T-helper 22 cell (primary cell): ENCODE measurements around the gene RFPL4A.
"Not testable (repeated sequence)": the region's sequence is repeated elsewhere in the genome, so short reads cannot be mapped to it uniquely, and the experiment has no call there.

Experiments used
- DNase-seq: peaks from one replicate; pipeline ENCODE4 v3.0.0-alpha.2; 2020; ENCODE audit warnings: low read depth

RFPL4A gene

DNA sequence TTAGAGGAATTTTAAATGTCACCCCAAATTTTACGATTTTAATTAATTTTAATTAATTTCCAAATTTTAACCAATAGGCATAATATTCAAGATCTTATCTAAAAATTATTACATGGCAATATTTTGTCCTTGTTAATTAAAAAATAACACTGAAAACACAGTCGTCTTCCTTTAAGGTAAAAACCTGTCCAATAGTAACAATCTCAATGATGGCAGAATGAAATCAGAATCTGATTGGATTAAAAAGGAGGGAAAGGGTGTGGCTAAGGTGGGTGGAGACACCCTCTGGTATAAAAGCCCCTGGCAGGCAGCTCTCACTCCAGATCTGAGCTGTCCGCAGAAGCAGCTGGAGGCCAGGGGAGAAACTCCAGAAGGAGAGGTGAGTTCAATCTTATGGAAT, at the start of gene RFPL4A:
TSS of gene RFPL4A (plus strand) at position 301 of the 400 bp plus-strand sequence. CDS start 2,704 bp downstream, outside the sequence.
- DNase-seq, result not testable (repeated sequence)

GRCh38 chr19:55711719-55712118, 47.2 kb upstream of the RFPL4A start:
- no peak for DNase-seq

DNA sequence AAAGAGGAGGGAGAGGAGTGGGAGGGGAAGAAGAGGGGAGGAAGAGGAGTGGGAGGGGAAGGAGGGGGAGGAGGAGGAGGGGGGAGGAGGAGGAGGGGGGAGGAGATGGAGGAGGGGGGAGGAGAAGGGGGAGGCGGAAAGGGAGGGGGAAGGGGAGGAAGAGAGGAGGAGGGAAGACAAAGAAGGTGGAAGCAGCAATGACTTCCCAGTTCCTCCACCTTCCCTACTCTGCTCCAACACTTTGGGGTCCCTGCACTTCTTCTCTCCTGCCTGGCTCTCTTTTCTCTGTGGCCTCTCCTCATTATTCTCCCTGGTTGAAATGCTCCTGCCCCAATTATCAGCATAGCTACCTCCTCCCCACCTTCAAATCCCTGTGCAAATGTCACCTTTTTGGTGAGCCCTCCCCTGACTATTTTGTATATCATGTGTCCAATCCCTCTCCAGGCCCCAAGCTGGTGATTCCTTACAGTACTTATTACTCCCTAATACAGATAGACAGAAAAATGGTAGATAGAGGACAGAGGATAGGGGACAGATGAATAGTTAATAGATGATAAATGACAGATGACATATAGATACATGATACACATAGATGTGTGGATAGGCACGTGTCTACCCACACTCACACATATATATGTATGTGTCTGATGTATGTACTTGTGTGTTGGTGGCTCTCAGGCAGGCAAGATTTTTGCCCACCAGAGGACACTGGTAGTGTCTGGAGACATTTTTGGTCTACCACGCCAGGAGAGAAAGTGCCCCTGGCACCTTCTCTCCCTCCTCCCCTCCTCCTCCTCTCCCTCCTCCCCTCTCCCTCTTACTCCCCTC, 45.9 kb upstream of the RFPL4A start:
- DNase-seq, result no peak

DNA sequence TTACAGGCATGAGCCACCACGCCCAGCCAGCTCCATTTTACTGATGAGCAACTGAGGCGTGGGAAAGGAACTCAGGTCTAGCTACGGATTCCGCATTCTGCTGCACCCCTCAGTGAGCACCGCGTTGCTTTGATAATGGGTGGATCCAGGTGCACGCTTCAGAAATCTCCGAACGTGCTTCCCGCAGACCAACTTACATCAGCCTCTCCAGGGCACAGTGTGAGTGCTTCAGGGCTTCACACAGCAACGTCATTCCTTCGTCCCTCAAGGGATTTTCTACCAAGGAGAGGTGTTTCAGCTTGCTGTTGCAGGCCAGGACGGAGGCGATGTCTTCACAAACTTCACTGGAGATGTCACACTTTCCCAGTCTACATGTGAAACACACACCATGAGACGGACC, 42.4 kb upstream of the RFPL4A start:
- DNase-seq, result no peak

DNA sequence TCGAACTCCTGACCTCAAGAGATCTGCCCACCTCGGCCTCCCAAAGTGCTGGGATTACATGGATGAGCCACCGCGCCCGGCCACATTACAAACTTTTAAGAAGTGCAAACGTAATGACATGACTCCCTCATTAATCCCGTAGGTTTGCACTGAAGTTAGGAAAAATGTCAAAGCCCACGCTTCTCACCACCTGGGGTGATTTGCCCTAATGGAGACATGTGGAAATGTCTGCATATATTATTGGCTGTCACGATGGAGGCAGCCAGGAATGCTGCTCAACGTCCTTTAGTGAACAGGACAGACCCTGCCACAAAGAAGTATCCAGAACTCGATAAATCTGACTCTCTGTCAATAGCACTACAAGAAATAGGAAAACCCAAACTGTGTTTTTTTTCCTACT, 41.6 kb upstream of the RFPL4A start:
- no peak for DNase-seq

- DNase-seq, result not testable (repeated sequence)
Measured at GRCh38 chr19:55717879-55718711, 40.8 kb upstream of the RFPL4A start.

GRCh38 chr19:55720214-55720746, 38.6 kb upstream of the RFPL4A start:
- DNase-seq, result no peak

DNA sequence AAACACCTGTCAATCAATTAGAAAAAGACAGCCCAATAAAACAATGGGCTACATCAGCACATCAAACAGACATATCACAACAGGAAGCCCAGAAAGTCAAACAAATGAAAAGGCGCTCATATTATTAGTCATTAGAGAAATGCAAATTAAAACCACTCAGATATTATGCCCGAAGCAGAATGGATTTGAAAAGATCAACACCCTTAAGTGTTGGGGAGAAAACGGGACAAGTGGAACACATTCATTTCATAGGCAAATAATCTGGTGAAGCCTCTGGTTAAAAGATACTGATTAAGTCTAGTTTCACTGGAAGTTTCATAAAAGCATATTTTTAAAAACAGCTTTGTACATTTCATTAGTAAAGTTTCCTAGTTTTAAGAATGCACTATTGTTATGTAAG, 38.1 kb upstream of the RFPL4A start:
- no peak for DNase-seq

DNA sequence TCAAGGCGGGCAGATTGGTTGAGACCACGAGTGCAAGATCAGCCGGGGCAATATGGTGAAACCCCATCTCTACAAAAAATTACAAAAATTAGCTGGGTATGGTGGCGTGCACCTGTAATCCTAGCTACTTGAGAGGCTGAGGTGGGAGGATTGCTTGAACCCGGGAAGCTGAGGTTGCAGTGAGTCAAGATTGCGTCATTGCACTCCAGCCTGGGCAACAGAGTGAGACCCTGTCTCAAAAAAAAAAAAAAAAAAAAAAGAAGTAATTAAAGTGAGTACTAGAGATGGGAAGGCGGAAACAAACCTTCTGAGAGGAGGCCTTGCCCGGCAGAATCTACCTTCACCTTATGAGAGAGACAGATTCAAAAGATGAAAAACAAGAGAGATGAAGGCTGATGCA, 35.4 kb upstream of the RFPL4A start:
- no peak for DNase-seq

- not testable (repeated sequence) for DNase-seq
Measured at GRCh38 chr19:55730378-55730777, 28.5 kb upstream of the RFPL4A start.

GRCh38 chr19:55738302-55738701, 20.6 kb upstream of the RFPL4A start, which contains the start of gene NLRP9:
NLRP9 (minus strand) TSS chr19:55738402; CDS start chr19:55738374, 28 bp downstream.
- DNase-seq, result no peak

- DNase-seq, result no peak
Measured at GRCh38 chr19:55750715-55751114, 8.2 kb upstream of the RFPL4A start.

GRCh38 chr19:55753401-55753800, 5.5 kb upstream of the RFPL4A start:
- DNase-seq, result no peak

DNA sequence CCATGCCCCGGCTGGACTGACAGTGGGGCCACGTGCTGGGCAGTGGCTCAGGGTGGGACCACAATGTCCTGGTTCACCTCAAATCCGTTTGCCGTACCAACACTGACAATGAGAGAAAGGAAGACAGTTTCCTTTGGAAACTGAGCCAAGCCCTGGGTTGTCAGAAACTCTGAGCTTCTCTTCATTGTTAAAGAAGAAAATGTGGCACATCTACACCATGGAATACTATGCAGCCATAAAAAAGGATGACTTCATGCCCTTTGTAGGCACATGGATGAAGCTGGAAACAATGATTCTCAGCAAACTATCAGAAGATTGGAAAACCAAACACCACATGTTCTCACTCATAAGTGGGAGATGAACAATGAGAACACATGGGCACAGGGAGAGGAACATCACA, 2.1 kb upstream of the RFPL4A start:
- not testable (repeated sequence) for DNase-seq

- DNase-seq, result no peak
Measured at GRCh38 chr19:55766466-55766865, 7.6 kb downstream of the RFPL4A start.

DNA sequence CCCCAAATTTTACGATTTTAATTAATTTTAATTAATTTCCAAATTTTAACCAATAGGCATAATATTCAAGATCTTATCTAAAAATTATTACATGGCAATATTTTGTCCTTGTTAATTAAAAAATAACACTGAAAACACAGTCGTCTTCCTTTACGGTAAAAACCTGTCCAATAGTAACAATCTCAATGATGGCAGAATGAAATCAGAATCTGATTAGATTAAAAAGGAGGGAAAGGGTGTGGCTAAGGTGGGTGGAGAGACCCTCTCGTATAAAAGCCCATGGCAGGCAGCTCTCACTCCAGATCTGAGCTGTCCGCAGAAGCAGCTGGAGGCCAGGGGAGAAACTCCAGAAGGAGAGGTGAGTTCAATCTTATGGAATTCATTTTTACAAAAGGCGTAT, 9.9 kb downstream of the RFPL4A start, which contains the start of gene RFPL4AL1:
TSS of gene RFPL4AL1 (plus strand) at position 301 of the 400 bp plus-strand sequence. CDS start 2,687 bp downstream, outside the sequence.
- DNase-seq, result not testable (repeated sequence)

DNA sequence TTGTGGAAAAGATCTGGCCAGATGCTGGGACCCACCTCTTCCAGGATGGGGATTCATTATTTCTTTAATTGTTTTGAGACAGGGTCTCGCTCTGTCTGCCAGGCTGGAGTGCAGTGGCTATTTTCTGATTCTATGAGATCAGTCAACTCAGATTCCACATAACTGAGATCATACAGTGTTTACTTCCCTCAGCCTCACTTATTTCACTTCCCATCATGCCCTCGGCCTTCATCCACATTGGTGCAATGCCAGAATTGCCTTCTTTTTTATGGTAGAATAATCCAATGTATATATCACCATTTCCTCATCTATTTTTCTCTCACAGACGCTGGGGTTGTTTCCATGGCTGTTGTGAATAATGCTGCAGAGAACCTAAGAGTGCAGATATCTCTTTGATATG, 10.7 kb downstream of the RFPL4A start:
- not testable (repeated sequence) for DNase-seq

GRCh38 chr19:55777528-55777927, 18.6 kb downstream of the RFPL4A start:
- DNase-seq, result no peak

- DNase-seq, result no peak
Measured at GRCh38 chr19:55778331-55778730, 19.4 kb downstream of the RFPL4A start.

DNA sequence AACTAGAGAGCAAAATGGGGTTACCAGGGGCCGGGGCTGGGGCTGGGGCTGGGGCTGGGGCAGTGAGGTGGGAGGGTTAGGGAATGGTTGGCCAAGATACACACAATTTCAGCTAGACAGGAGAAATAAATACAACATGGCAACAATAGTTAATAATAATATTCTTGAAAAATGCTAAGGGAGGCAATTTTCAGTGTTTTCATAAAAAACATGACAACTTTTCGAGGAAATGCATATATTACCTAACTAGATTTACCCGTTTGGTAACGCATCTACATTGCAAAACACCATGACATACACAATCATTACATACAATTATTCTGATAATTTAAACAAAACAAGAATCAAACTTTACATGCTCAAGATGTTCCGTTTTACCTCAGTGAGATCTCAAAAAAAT, 22.2 kb downstream of the RFPL4A start:
- no peak for DNase-seq

DNA sequence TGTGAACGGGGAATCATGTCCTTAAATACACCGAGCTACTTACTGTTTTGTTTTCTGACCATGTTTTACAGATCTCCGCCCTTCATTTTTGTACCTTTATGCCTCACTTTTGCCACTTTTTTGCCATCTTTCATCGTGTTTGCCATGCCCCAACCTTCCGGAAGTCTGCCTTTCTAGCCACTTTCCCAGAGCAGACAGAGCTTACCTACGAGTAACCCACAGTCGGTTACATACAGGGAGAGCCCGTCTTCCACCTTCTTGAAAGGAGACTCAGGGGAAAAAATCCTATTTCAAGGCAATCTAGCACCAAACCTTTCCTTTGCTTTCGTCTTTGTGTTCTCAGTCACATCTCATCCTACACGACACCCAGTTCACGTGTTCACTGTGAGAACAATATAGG, 36.1 kb downstream of the RFPL4A start:
- no peak for DNase-seq

GRCh38 chr19:55801416-55801815, 42.5 kb downstream of the RFPL4A start:
- DNase-seq, result no peak

DNA sequence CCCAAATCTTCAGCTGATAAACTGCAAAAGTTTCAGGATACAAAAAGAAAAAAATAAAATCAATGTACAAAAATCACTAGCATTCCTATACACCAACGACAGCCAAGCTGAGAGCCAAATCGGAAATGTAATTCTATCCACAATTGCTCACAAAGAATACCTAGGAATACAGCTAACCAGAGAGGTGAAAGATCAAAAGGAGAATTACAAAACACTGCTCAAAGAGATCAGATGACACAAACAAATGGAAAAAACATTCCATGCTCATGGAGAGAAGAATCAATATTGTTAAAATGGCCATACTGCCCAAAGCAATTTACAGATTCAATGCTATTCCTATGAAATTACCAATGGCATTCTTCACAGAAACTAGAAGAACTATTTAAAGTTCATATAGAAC, 43.4 kb downstream of the RFPL4A start:
- DNase-seq, result no peak
